ENCODE results near the gene PLXDC2. TPM values are rescaled to one million over a fixed set of nuclear protein-coding genes. Genes with fewer than 3 reads are reported as not detected.
A peak's percentile ranks its signal among the peaks of the same experiment; 100 is the strongest.

PLXDC2 gene
- polyA plus RNA-seq, 6 donors from 2014 or later: 0.15 to 1.3 (median 0.35) TPM; not detected in 1

DNA sequence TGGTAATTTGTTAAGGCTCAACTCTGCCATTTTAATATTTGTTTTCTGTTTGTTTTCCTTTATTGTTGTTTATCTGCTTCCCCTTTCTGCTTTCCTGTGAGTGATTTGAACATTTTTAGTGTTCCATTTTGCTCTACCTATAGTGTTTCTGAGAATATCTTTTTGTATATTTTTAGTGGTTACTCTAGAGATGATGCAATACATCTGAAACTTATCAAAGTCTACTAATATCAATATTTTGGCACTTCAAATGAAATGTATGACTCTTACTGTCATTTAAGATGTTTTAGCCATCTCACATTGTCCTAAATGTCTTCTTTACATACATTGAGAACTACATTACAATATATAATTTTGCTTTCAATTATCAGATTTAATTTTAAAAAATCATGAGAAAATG, 98.9 kb downstream of the PLXDC2 start:
- H3K27me3 Mint-ChIP-seq: no peaks in the 10 kb centered on the region
- no peak overlapping the region for H3K27ac Mint-ChIP-seq
- ATAC-seq (ENCODE audit: low read depth in 2 of 2): no peak

GRCh38 chr10:19915816-19916215, 99.6 kb downstream of the PLXDC2 start:
- no peak overlapping the region for H3K27ac Mint-ChIP-seq
- no peak overlapping the region for H3K4me3 Mint-ChIP-seq
- peaks cover 0 to 16% (median 5%) of the 10 kb centered on the region in 7 donors for H3K9me3 Mint-ChIP-seq
- H3K36me3 Mint-ChIP-seq: no peaks in the 10 kb centered on the region
- ATAC-seq (ENCODE audit: low read depth in 2 of 2) (no peak), DNase-seq (no peak)
- H3K27me3 Mint-ChIP-seq: no peaks in the 10 kb centered on the region
- no peaks in the 10 kb centered on the region for H3K4me1 Mint-ChIP-seq

More for the DNA sequence above, 98.9 kb downstream of the PLXDC2 start:
- no peak for DNase-seq
- no peaks in the 10 kb centered on the region for H3K36me3 Mint-ChIP-seq
- H3K4me1 Mint-ChIP-seq: no peaks in the 10 kb centered on the region
- no peak overlapping the region for H3K4me3 Mint-ChIP-seq
- peaks cover 0 to 16% (median 5%) of the 10 kb centered on the region in 7 donors for H3K9me3 Mint-ChIP-seq

- no peak overlapping the region for H3K27ac Mint-ChIP-seq
- no peak for ATAC-seq (ENCODE audit: low read depth in 2 of 2)
- peaks cover 0 to 16% (median 5%) of the 10 kb centered on the region in 7 donors for H3K9me3 Mint-ChIP-seq
- H3K27me3 Mint-ChIP-seq: no peaks in the 10 kb centered on the region
- no peak for DNase-seq
- no peaks in the 10 kb centered on the region for H3K36me3 Mint-ChIP-seq
- no peaks in the 10 kb centered on the region for H3K4me1 Mint-ChIP-seq
- no peak overlapping the region for H3K4me3 Mint-ChIP-seq
These were observed 101.7 kb downstream of the PLXDC2 start for GRCh38 chr10:19917751-19918478.

DNA sequence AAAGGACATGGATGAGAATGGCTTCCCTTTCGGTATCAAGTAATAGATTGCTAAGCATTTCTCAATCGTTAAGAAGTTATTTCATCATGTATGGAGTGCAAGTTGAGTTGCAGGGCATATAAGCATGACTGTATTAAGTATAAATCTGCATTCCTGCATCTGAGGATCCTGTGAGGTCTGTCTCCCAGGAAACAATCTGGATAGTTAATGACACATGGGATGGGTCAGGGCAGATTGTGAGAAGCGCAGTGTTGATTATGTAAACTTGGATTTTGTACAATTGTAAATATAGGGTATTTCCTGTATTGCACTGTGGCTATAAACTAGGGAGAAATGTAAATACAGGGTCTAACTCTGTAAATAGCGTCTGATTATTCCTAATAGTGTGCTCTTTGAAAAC, 102.6 kb downstream of the PLXDC2 start:
- Mint-ChIP-seq H3K4me1 (no peaks in the 10 kb centered on the region), H3K27ac (no peak overlapping the region), H3K27me3 (no peaks in the 10 kb centered on the region), H3K36me3 (no peaks in the 10 kb centered on the region), H3K4me3 (no peak overlapping the region), H3K9me3 (peaks cover 0 to 16% (median 5%) of the 10 kb centered on the region in 7 donors)
- no peak for ATAC-seq (ENCODE audit: low read depth in 2 of 2)
- DNase-seq: no peak

- no peaks in the 10 kb centered on the region for H3K4me1 Mint-ChIP-seq
- DNase-seq (no peak), ATAC-seq (ENCODE audit: low read depth in 2 of 2) (no peak)
- H3K9me3 Mint-ChIP-seq: peaks cover 0 to 12% (median 2%) of the 10 kb centered on the region in 7 donors
- H3K27ac Mint-ChIP-seq: no peak overlapping the region
- H3K4me3 Mint-ChIP-seq: no peak overlapping the region
- H3K27me3 Mint-ChIP-seq: no peaks in the 10 kb centered on the region
- H3K36me3 Mint-ChIP-seq: no peaks in the 10 kb centered on the region
These were observed 103.4 kb downstream of the PLXDC2 start for GRCh38 chr10:19919671-19920070.

- H3K27me3 Mint-ChIP-seq: no peaks in the 10 kb centered on the region
- no peaks in the 10 kb centered on the region for H3K4me1 Mint-ChIP-seq
- ATAC-seq (ENCODE audit: low read depth in 2 of 2) (no peak), DNase-seq (no peak)
- H3K36me3 Mint-ChIP-seq: no peaks in the 10 kb centered on the region
- H3K4me3 Mint-ChIP-seq: no peak overlapping the region
- peaks cover 0 to 7% (median 0%) of the 10 kb centered on the region in 7 donors for H3K9me3 Mint-ChIP-seq
- H3K27ac Mint-ChIP-seq: no peak overlapping the region
These were observed 104.0 kb downstream of the PLXDC2 start for GRCh38 chr10:19920075-19920726.

GRCh38 chr10:19921300-19922140, 105.3 kb downstream of the PLXDC2 start:
- H3K9me3 Mint-ChIP-seq: peaks cover 0 to 5% (median 0%) of the 10 kb centered on the region in 7 donors
- ATAC-seq (ENCODE audit: low read depth in 2 of 2) (no peak), DNase-seq (no peak)
- no peaks in the 10 kb centered on the region for H3K36me3 Mint-ChIP-seq
- H3K4me3 Mint-ChIP-seq: no peak overlapping the region
- H3K27ac Mint-ChIP-seq: peak overlapping the region in 1 of 6 donors; percentile 36
- no peaks in the 10 kb centered on the region for H3K27me3 Mint-ChIP-seq
- H3K4me1 Mint-ChIP-seq: no peaks in the 10 kb centered on the region

DNA sequence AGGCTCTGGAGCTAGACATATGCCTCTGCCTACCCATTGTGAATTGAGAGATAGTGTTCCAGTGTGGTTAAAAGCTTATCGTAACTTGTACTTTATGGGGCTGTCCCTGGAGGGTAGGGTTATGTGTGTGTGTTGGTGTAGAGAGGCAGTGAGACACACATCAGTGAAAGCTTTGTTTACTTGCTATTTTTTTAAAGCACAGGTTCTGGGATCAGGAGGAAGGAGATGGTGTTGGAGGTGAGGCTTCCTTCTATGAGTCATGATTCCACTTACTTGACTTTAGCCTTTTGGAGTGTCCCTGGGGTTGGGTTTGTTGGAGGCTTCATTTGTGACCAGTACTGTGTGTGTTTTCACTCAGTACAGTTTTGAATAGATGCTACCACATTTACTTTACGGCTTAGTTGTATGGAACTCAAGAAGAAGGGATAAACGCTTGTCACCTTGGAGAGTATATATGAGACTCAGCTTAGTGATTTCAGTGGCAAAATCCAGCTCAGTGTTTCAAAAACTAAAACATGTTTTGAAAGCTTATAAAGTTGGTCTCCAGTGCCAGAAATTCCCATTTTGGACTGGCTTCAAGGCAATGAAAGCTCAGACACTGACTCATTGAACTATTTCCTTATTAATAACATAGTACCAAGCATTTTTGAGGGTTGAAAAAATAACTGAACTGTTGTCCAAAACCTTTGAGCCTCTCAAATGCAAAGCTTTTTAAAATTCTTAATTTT, 106.2 kb downstream of the PLXDC2 start:
- no peaks in the 10 kb centered on the region for H3K27me3 Mint-ChIP-seq
- no peak for ATAC-seq (ENCODE audit: low read depth in 2 of 2)
- peaks cover 0 to 11% (median 0%) of the 10 kb centered on the region in 7 donors for H3K9me3 Mint-ChIP-seq
- H3K4me1 Mint-ChIP-seq: no peaks in the 10 kb centered on the region
- no peaks in the 10 kb centered on the region for H3K36me3 Mint-ChIP-seq
- H3K27ac Mint-ChIP-seq: no peak overlapping the region
- DNase-seq: no peak
- H3K4me3 Mint-ChIP-seq: no peak overlapping the region

DNA sequence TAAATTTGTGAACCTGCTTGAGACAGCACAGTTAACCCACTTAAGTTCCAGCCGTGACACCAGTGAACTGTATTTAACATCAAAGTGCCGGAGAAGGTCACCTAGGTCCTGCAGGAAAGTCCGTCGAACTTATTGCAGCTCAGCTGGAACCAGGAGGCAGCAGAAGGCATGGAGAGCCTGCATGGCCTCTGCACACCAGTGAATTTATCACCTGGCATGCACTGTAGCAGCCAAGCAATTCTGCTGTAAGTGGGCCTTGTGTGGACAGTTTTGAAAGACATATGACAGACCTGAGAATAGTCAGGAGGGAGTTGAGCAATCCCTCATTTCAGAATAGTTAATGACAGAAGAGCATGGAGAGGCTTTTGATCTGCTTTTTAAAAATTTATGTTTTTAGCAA, 108.8 kb downstream of the PLXDC2 start:
- ATAC-seq (ENCODE audit: low read depth in 2 of 2): no peak
- Mint-ChIP-seq H3K9me3 (peaks cover 0 to 11% (median 2%) of the 10 kb centered on the region in 7 donors), H3K27me3 (no peaks in the 10 kb centered on the region), H3K36me3 (no peaks in the 10 kb centered on the region), H3K27ac (no peak overlapping the region), H3K4me3 (no peak overlapping the region), H3K4me1 (no peaks in the 10 kb centered on the region)
- DNase-seq: no peak

- no peak overlapping the region for H3K4me3 Mint-ChIP-seq
- ATAC-seq (ENCODE audit: low read depth in 2 of 2): no peak
- no peak for DNase-seq
- H3K27me3 Mint-ChIP-seq: no peaks in the 10 kb centered on the region
- no peaks in the 10 kb centered on the region for H3K36me3 Mint-ChIP-seq
- H3K9me3 Mint-ChIP-seq: peaks cover 0 to 13% (median 2%) of the 10 kb centered on the region in 7 donors
- H3K4me1 Mint-ChIP-seq: peaks cover 0 to 3% (median 0%) of the 10 kb centered on the region in 3 donors
- no peak overlapping the region for H3K27ac Mint-ChIP-seq
These were observed 112.7 kb downstream of the PLXDC2 start for GRCh38 chr10:19928936-19929335.

DNA sequence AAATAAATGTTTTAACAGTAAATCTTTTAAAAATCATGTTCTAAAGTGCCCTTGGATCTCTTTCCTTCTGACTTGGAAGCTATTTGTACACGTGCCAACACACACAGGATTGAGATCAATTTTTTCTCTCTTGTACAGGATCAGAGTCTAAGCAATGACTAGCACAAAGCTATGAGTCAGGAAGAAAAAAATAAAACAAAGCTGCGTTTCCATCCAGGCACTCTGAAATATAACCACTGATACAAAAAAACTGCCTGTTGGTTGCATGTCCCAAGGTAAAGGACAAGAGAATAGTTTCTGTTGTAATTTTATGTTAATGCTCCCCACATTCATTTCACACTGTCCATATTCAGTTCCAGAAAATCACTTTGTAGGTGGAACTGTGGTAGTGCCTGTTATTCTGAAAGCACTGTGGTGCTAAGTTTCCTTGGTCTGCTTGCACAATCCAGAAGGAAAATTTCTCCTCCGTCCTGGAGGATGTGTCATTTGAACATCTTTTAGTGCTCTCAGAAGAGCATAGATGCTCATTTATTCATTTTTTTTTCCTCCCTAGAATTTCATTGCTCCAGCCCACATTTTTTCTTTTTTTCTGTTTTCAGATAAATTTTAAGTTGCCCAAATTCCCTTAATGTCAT, 113.4 kb downstream of the PLXDC2 start:
- DNase-seq: no peak
- Mint-ChIP-seq H3K4me3 (no peak overlapping the region), H3K4me1 (peaks cover 0 to 3% (median 0%) of the 10 kb centered on the region in 3 donors), H3K27ac (no peak overlapping the region), H3K27me3 (no peaks in the 10 kb centered on the region), H3K9me3 (peaks cover 0 to 13% (median 2%) of the 10 kb centered on the region in 7 donors), H3K36me3 (no peaks in the 10 kb centered on the region)
- no peak for ATAC-seq (ENCODE audit: low read depth in 2 of 2)

DNA sequence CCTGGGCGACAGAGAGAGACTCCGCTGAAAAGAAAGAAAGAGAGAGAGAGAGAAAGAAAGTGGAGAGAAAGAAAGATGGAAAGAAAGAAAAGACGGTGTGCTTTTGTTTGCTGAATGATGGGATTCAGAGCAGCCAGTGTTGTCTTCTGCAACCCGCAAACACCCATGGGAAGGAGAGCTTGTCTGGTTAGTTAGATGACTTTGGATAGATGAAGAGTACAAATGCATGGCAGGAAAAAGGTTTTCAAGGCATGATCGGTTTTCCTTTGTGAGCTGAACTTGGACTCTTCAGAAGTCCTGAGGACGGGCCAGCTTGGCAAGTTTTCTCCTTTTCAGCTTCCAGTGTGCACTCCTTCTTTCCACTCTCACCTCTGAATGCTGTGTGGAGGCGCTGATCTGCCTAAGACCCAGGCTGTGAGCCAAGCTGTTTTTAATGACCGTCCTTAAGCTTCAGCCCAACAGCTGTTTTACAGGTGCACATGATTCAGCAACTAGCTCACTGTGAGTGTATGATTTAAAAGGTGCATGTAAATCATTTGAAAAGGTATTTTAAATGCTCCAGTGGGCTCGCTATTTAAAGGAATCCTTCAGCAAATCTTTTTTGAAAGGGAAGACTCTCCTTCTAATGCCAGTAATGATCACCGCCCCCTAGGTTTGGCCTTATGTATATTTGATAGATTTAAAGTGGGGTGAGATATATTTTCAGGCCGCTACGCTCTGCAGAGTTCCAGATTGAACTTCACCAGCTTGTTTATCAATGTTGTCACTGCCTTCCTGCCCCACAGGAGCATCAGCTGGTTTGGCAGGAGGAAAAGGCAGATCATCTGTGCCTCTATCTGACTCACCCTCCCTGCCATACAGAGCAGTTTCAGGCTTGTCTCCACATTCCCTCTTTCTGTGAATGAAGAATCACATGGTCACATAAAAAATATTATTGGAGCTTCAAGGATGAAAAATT, 115.0 kb downstream of the PLXDC2 start:
- Mint-ChIP-seq H3K27ac (peak overlapping the region in 1 of 6 donors; percentile 77), H3K9me3 (peaks cover 0 to 13% (median 2%) of the 10 kb centered on the region in 7 donors), H3K4me1 (peaks cover 0 to 3% (median 0%) of the 10 kb centered on the region in 3 donors), H3K36me3 (no peaks in the 10 kb centered on the region), H3K27me3 (no peaks in the 10 kb centered on the region), H3K4me3 (peak overlapping the region in 1 of 8 donors; percentile 8)
- no peak for ATAC-seq (ENCODE audit: low read depth in 2 of 2)
- DNase-seq: no peak

Data from naive B cell (primary cell).